Omental fat pad (tissue), 4 donors: Measurements from ENCODE around the gene RHBDD2. TPM values are rescaled to one million over a fixed set of nuclear protein-coding genes. Genes with fewer than 3 reads are reported as not detected.

Experiments
- ATAC-seq: fragments of 150-250 bp; one replicate; pipeline ENCODE4 v1.9.1; 2016; ENCODE audit warnings: mild to moderate bottlenecking, moderate library complexity; ENCODE audit not compliant: low FRiP score
- DNase-seq: peaks from one replicate; pipeline ENCODE4 v3.0.0-alpha.2; 2019; ENCODE audit warnings: low spot score
- total RNA-seq, 4 donors: library from RNA; depleted of rRNA; stranded (reverse); fragments of >200 nt; gene quantifications; one replicate each; pipeline ENCODE4 v1.1.0, GENCODE V29; 2016
- TF ChIP-seq, protein P1 (sequence below), 3 donors: fragments of 450-650 bp; IDR thresholded peaks; one replicate each; pipeline ENCODE4 v1.5.1; 2016 to 2017; ENCODE audit warnings: antibody characterized with exemption in 3 of 3, mild to moderate bottlenecking in 3 of 3, moderate library complexity in 2 of 3

RHBDD2 gene
- total RNA-seq, 4 donors from 2014 or later = 31.8 to 51.9 (median 33.0) TPM

GRCh38 chr7:75925717-75926435 is 47.0 kb downstream of the RHBDD2 start:
- ATAC-seq (peak; percentile 37), DNase-seq (no peak)
- TF ChIP-seq, protein P1, sequence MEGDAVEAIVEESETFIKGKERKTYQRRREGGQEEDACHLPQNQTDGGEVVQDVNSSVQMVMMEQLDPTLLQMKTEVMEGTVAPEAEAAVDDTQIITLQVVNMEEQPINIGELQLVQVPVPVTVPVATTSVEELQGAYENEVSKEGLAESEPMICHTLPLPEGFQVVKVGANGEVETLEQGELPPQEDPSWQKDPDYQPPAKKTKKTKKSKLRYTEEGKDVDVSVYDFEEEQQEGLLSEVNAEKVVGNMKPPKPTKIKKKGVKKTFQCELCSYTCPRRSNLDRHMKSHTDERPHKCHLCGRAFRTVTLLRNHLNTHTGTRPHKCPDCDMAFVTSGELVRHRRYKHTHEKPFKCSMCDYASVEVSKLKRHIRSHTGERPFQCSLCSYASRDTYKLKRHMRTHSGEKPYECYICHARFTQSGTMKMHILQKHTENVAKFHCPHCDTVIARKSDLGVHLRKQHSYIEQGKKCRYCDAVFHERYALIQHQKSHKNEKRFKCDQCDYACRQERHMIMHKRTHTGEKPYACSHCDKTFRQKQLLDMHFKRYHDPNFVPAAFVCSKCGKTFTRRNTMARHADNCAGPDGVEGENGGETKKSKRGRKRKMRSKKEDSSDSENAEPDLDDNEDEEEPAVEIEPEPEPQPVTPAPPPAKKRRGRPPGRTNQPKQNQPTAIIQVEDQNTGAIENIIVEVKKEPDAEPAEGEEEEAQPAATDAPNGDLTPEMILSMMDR (IDR thresholded peaks at IDR 0.05) = no peak

GRCh38 chr7:75928568-75928914 is 49.7 kb downstream of the RHBDD2 start:
- DNase-seq (no peak), ATAC-seq (no peak)
- TF ChIP-seq, protein P1 (IDR thresholded peaks at IDR 0.05) = no peak

GRCh38 chr7:75931680-75932079 is 52.8 kb downstream of the RHBDD2 start:
- no peak for ATAC-seq
- DNase-seq = no peak
- TF ChIP-seq, protein P1 (IDR thresholded peaks at IDR 0.05) = no peak

DNA sequence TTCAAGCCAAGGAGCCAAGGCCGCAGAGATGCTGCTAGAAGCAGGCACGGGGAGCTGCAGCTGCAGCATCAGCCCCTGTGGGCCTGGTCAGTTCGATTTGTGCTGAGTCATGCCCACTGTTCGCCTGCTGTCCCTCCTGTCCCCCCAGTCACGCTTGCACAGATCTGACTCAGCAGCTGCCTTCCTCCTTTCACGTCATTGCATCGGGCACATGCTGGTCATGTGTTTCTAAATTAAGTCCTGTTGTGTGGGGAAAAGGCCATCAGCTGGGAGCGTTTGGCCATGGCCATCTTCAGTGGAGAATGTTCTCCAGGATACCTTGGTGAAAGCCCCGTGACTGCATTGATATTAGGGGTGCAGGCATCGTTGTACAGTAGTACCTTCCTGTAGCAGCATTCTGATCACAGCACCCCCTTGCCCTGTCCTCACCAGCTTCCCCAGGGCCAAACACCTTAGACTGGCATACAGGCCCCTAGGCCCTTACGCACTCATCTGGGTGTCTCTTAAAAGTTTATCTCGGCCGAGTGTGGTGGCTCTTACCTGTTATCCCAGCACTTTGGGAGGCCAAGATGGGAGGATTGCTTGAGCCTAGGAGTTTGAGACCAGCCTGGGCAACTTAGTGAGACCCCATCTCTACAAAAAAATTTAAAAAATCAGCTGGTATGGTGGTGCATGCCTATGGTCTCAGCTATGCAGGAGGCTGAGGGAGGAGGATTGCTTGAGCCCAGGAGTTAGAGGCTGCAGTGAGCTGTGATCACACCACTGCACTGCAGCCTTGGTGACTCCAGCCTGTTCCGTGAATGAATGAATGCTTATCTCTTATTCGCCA is 59.3 kb downstream of the RHBDD2 start:
- DNase-seq = peak; percentile 41
- TF ChIP-seq, protein P1 (IDR thresholded peaks at IDR 0.05) = no peak
- peak; percentile 55 for ATAC-seq

Other genes with a start within 250 kb of the RHBDD2 start
- 10 to 100 TPM; 24.9 to 51.2 (median 27.2) TPM for gene HIP1, start 140.1 kb upstream of the RHBDD2 start, total RNA-seq
- 1 to 10 TPM in 3 of 4 donors, not detected in 1; 1.4 to 3.0 (median 1.6) TPM for gene CCL26, start 106.8 kb upstream of the RHBDD2 start, total RNA-seq
- 10 to 100 TPM in 1 of 4 donors, 1 to 10 TPM in 1, not detected in 2; 2.5 to 10.8 TPM for gene CCL24, start 65.2 kb upstream of the RHBDD2 start, total RNA-seq
- gene POR, start 36.1 kb downstream of the RHBDD2 start, total RNA-seq = 100 to 1,000 TPM; 105 to 243 (median 150) TPM
- 100 to 1,000 TPM in 1 of 4 donors, 10 to 100 TPM in 3; 34.9 to 104 (median 51.5) TPM for gene TMEM120A, start 115.6 kb downstream of the RHBDD2 start, total RNA-seq
- gene STYXL1, start 169.0 kb downstream of the RHBDD2 start, total RNA-seq = 10 to 100 TPM; 13.6 to 20.0 (median 19.4) TPM
- gene MDH2, start 169.1 kb downstream of the RHBDD2 start, total RNA-seq = 10 to 100 TPM; 58.7 to 77.2 (median 67.5) TPM